ENCODE measurements around the gene SCRT2.

The SCRT2 gene

DNA sequence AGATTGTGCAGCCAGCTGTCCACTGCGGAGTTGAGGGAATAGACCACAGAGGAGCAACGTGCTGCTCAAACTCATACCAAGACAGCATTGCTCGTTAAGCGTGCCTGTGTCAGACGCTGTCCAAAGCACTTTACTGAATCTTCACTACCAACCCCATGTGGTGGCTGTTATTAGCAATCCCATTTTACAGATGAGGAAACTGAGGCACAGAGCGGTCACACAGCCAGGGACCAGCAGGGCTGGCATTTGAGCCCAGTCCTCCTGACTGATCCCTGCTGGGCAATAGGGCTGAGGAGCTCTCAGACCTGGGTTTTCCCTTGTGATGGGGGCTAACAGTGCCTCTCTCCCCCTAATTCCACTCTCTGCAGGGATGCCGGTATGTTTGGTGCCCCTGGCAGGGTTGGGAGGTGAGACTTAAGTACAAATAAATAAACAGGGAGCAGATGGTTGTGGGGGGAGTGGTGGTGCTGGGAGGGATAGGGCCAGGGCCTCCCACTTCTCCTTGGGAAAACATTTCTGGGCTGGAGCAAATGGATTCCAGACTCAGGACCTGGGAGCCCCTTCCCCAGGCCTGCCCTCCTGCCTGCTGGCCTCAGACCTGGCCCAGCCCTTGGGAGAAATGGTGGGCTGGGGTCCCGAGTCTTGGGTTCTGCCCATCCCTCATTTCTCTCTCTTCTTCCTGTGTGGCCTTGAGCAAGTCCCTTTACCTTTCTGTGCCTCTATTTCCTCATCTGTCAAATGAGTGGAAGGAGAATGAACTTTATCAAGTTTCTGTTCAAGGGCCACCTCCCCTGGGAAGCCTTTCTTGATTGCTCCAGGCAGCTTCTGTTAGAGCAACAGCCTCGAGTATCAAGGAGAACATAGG lies 40.3 kb downstream of the SCRT2 start:
- TF ChIP-seq, protein P1, sequence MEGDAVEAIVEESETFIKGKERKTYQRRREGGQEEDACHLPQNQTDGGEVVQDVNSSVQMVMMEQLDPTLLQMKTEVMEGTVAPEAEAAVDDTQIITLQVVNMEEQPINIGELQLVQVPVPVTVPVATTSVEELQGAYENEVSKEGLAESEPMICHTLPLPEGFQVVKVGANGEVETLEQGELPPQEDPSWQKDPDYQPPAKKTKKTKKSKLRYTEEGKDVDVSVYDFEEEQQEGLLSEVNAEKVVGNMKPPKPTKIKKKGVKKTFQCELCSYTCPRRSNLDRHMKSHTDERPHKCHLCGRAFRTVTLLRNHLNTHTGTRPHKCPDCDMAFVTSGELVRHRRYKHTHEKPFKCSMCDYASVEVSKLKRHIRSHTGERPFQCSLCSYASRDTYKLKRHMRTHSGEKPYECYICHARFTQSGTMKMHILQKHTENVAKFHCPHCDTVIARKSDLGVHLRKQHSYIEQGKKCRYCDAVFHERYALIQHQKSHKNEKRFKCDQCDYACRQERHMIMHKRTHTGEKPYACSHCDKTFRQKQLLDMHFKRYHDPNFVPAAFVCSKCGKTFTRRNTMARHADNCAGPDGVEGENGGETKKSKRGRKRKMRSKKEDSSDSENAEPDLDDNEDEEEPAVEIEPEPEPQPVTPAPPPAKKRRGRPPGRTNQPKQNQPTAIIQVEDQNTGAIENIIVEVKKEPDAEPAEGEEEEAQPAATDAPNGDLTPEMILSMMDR (conservative IDR thresholded peaks at IDR 0.05), result no peak
- H3K27ac ChIP-seq, result no peak overlapping the region

DNA sequence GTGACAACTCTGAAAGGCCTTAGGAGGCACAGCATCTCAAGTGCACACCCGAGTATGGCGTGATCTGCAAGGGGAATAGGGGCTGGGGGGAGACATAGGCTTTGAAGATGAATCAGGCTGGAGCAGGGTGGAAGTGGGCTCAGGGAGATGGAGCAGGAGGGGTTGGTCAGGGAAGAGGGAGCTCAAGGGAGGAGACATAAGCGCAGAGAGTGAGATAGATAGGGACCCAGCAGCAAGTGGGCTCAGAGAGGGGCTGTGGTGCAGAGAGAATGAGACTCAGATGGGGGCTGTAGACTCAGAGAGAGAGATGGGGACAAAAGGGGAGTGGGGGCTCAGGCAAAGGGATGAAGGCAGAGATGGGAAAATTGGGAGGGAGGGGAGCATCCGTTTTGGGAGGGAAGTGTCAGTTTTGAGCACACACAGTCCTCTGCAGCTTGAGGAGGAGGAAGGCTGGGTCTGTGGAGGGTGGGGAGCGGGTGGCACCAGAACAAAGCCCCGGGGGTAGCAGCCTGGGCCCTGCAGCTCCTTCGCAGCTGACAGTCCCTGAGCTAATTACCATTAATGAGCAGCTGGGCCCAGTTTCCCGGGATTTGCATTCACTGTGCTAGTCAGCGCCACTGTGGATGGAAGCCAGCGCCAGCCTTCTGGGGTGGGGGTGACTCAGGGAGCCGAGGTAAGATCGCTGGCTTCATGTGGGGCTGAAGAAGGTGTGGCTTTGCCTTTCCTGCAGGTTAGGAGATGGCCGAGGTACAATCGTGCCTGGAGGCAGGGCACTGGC lies 41.3 kb downstream of the SCRT2 start:
- TF ChIP-seq, protein P1 (conservative IDR thresholded peaks at IDR 0.05), result no peak
- no peak overlapping the region for H3K27ac ChIP-seq

DNA sequence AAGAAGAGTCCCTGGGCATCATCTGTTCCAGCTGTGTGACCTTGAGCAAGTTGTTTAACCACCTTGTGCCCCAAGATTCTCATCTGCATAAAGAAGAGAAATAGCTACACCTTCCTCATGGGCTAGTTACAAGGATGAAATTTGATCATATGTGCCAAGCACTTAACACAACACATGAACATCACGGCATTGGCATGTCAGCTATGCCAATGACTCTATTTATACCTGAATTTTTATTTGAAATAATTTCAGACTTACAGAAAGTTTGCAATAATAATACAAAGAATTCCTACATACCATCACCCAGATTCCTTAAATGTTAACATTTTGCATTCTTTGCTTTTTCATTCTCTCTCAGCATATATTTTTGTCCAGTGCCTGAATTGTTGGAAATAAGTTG lies 44.5 kb downstream of the SCRT2 start:
- TF ChIP-seq, protein P1 (conservative IDR thresholded peaks at IDR 0.05), result no peak
- H3K27ac ChIP-seq, result no peak overlapping the region

DNA sequence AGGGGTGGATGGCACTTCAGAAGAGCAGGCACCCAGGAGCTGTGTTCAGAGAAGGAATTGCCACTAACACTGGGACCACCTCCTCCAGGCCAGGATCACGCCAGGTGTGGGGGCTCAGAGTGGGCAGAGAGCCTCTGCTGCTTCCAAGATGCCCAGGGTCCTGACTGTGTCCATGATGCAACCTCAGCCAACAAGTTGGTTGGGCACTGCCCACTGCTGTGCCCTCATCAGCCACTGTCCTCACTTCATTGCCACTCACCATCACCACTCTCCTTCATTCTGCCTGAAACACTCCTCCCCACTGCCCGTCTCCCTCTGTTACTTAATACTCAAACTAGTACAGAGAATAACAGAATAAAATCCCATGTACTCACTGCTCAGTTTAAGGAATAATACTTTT lies 49.0 kb downstream of the SCRT2 start:
- H3K27ac ChIP-seq, result no peak overlapping the region

DNA sequence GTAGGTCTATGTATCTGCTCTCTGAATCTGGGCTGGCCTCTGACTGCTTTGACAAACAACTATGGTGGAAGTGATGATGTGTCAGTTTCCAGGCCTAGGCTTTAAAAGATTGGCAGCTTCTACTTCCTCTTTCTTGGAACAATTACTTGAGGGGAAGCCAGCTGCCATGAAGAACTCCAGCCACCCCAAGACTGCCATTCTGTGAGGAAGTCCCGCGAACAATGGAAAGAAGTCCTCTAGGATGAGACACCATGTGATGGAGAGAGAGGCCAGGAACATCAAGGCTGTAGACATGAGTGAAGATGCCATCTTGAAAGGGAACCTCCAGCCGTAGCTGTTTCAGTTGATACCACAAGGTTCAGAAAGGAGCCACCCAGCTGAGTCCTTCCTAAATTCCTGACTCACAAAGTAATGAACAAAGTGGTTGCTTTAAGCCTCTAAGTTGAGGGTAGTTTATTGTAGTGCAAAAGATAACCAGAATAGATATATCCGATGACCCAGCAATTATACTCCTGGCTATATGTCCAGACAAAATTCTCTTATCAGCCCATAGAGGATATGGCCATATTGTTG lies 50.2 kb downstream of the SCRT2 start:
- TF ChIP-seq, protein P1 (conservative IDR thresholded peaks at IDR 0.05), result no peak
- no peak overlapping the region for H3K27ac ChIP-seq

More for the DNA sequence above, 49.0 kb downstream of the SCRT2 start:
- TF ChIP-seq, protein P1 (conservative IDR thresholded peaks at IDR 0.05), result no peak

DNA sequence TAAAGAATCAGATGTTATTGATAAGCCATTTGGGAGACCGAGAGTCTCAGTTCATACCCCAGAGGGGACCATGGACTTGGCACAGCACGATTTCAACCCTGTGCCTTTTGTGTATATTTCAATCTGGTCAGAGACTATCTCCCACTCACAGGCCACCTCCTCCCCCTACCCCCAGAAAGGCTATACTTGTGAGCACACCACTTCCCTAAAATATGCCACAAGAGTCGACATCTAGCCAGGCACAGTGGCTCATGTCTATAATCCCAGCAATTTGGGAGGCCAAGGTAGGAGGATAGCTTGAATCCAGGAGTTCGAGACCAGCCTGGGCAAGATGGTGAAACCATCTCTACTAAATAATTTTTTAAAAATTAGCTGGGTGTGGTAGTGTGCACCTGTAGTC lies 51.9 kb downstream of the SCRT2 start:
- H3K27ac ChIP-seq, result no peak overlapping the region
- TF ChIP-seq, protein P1 (conservative IDR thresholded peaks at IDR 0.05), result no peak

DNA sequence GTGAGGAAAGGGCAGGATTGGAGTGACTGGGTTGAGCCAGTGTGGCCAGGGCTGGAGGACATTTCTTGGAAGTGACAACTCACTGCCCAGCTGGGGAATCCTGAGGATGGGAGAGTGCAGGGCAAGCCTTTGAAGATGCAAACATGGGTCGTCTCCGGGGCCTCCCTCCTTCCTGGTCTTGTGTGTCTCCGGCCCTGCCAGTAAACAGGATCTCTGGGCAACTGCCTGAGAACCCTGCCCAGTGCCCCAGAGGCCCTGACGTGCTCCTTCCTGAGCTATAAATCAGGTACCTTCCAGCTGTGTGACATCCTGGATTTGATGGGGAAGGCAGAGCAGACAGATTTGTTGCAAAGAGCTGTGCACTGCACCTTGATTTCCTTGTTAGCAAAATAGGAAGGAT lies 52.6 kb downstream of the SCRT2 start:
- TF ChIP-seq, protein P1 (conservative IDR thresholded peaks at IDR 0.05), result no peak
- H3K27ac ChIP-seq, result no peak overlapping the region
